ENCODE data around the gene S1PR2. TPM values are rescaled to one million over a fixed set of nuclear protein-coding genes. Genes with fewer than 3 reads are reported as not detected.

Gene S1PR2
- total and polyA plus RNA-seq, 9 of the 15 experiments (the other 6 are each of a cell fraction or from before 2014, with no cell fraction given) = 1.5 to 3.9 (median 2.0) TPM

- TF ChIP-seq, protein P1, sequence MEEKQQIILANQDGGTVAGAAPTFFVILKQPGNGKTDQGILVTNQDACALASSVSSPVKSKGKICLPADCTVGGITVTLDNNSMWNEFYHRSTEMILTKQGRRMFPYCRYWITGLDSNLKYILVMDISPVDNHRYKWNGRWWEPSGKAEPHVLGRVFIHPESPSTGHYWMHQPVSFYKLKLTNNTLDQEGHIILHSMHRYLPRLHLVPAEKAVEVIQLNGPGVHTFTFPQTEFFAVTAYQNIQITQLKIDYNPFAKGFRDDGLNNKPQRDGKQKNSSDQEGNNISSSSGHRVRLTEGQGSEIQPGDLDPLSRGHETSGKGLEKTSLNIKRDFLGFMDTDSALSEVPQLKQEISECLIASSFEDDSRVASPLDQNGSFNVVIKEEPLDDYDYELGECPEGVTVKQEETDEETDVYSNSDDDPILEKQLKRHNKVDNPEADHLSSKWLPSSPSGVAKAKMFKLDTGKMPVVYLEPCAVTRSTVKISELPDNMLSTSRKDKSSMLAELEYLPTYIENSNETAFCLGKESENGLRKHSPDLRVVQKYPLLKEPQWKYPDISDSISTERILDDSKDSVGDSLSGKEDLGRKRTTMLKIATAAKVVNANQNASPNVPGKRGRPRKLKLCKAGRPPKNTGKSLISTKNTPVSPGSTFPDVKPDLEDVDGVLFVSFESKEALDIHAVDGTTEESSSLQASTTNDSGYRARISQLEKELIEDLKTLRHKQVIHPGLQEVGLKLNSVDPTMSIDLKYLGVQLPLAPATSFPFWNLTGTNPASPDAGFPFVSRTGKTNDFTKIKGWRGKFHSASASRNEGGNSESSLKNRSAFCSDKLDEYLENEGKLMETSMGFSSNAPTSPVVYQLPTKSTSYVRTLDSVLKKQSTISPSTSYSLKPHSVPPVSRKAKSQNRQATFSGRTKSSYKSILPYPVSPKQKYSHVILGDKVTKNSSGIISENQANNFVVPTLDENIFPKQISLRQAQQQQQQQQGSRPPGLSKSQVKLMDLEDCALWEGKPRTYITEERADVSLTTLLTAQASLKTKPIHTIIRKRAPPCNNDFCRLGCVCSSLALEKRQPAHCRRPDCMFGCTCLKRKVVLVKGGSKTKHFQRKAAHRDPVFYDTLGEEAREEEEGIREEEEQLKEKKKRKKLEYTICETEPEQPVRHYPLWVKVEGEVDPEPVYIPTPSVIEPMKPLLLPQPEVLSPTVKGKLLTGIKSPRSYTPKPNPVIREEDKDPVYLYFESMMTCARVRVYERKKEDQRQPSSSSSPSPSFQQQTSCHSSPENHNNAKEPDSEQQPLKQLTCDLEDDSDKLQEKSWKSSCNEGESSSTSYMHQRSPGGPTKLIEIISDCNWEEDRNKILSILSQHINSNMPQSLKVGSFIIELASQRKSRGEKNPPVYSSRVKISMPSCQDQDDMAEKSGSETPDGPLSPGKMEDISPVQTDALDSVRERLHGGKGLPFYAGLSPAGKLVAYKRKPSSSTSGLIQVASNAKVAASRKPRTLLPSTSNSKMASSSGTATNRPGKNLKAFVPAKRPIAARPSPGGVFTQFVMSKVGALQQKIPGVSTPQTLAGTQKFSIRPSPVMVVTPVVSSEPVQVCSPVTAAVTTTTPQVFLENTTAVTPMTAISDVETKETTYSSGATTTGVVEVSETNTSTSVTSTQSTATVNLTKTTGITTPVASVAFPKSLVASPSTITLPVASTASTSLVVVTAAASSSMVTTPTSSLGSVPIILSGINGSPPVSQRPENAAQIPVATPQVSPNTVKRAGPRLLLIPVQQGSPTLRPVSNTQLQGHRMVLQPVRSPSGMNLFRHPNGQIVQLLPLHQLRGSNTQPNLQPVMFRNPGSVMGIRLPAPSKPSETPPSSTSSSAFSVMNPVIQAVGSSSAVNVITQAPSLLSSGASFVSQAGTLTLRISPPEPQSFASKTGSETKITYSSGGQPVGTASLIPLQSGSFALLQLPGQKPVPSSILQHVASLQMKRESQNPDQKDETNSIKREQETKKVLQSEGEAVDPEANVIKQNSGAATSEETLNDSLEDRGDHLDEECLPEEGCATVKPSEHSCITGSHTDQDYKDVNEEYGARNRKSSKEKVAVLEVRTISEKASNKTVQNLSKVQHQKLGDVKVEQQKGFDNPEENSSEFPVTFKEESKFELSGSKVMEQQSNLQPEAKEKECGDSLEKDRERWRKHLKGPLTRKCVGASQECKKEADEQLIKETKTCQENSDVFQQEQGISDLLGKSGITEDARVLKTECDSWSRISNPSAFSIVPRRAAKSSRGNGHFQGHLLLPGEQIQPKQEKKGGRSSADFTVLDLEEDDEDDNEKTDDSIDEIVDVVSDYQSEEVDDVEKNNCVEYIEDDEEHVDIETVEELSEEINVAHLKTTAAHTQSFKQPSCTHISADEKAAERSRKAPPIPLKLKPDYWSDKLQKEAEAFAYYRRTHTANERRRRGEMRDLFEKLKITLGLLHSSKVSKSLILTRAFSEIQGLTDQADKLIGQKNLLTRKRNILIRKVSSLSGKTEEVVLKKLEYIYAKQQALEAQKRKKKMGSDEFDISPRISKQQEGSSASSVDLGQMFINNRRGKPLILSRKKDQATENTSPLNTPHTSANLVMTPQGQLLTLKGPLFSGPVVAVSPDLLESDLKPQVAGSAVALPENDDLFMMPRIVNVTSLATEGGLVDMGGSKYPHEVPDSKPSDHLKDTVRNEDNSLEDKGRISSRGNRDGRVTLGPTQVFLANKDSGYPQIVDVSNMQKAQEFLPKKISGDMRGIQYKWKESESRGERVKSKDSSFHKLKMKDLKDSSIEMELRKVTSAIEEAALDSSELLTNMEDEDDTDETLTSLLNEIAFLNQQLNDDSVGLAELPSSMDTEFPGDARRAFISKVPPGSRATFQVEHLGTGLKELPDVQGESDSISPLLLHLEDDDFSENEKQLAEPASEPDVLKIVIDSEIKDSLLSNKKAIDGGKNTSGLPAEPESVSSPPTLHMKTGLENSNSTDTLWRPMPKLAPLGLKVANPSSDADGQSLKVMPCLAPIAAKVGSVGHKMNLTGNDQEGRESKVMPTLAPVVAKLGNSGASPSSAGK (IDR thresholded peaks at IDR 0.05) = peak; percentile 23; the same call in 1 of the 2 replicates
- TF ChIP-seq IRF1 (CRISPR knock-in tag; IDR thresholded peaks at IDR 0.05; ENCODE audit: borderline replicate concordance) (no peak), CREB1 (IDR thresholded peaks at IDR 0.05) (peak; percentile 88), CREB1 (CRISPR knock-in tag; IDR thresholded peaks at IDR 0.05) (peak; percentile 85), FIP1L1 (IDR thresholded peaks at IDR 0.05; ENCODE audit: low read depth, low read length, poor library complexity, severe bottlenecking) (peak; percentile 19), MAZ (CRISPR knock-in tag; conservative IDR thresholded peaks at IDR 0.05 in 1 of 2, IDR thresholded peaks at IDR 0.05 in 1 of 2) (peak; percentile 80 to 96), EP400 (IDR thresholded peaks at IDR 0.05) (peak; percentile 47; the same call in 1 of the 2 replicates), EGR1 (conservative IDR thresholded peaks at IDR 0.05) (peak; percentile 15), POLR2B (IDR thresholded peaks at IDR 0.05; ENCODE audit: low read depth, partially characterized antibody) (peak; percentile 26)
- TF ChIP-seq, protein P2, sequence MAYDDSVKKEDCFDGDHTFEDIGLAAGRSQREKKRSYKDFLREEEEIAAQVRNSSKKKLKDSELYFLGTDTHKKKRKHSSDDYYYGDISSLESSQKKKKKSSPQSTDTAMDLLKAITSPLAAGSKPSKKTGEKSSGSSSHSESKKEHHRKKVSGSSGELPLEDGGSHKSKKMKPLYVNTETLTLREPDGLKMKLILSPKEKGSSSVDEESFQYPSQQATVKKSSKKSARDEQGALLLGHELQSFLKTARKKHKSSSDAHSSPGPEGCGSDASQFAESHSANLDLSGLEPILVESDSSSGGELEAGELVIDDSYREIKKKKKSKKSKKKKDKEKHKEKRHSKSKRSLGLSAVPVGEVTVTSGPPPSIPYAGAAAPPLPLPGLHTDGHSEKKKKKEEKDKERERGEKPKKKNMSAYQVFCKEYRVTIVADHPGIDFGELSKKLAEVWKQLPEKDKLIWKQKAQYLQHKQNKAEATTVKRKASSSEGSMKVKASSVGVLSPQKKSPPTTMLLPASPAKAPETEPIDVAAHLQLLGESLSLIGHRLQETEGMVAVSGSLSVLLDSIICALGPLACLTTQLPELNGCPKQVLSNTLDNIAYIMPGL (CRISPR knock-in tag; IDR thresholded peaks at IDR 0.05) = peak; percentile 56; the same call in 1 of the 2 replicates
- TF ChIP-seq, protein P3, sequence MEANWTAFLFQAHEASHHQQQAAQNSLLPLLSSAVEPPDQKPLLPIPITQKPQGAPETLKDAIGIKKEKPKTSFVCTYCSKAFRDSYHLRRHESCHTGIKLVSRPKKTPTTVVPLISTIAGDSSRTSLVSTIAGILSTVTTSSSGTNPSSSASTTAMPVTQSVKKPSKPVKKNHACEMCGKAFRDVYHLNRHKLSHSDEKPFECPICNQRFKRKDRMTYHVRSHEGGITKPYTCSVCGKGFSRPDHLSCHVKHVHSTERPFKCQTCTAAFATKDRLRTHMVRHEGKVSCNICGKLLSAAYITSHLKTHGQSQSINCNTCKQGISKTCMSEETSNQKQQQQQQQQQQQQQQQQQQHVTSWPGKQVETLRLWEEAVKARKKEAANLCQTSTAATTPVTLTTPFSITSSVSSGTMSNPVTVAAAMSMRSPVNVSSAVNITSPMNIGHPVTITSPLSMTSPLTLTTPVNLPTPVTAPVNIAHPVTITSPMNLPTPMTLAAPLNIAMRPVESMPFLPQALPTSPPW (CRISPR knock-in tag; IDR thresholded peaks at IDR 0.05) = peak; percentile 99
Measured at GRCh38 chr19:10230861-10231611, at the start of gene S1PR2 (continued).

Measured in K562 (cell line).